Endothelial cell of umbilical vein (primary cell): ENCODE data around the gene GPD1. TPM values are rescaled to one million over a fixed set of nuclear protein-coding genes. Genes with fewer than 3 reads are reported as not detected.

Source experiments
- BruUV-seq: library from RNA; stranded (reverse); fragments of 400-500 nt; replicated peaks from 2 replicates; lab custom pipeline; 2021; lab: Mats Ljungman, UMichigan
- CTCF ChIA-PET: fragments of 300-600, 350-600 bp; sonication (Branson Sonifier 250); formaldehyde crosslinking; loops from one replicate; lab custom pipeline; 2021; ENCODE audit warnings: antibody characterized with exemption, inconsistent platforms; lab: Charles Lee
- POLR2A ChIA-PET: fragments of 300-600, 350-600 bp; sonication (Branson Sonifier 250); formaldehyde crosslinking; loops from one replicate; lab custom pipeline; 2021; ENCODE audit warnings: antibody characterized with exemption, inconsistent platforms; lab: Charles Lee
- DNase-seq: peaks from one replicate; pipeline ENCODE4 v3.0.0-alpha.2; 2011; ENCODE audit warnings: low read depth, low spot score
- FAIRE-seq: peaks from 2 replicates; lab custom pipeline; 2011; peaks lifted over from hg19 to GRCh38; lab: Jason Lieb, UNC
- H2AFZ ChIP-seq: 2 replicates; pipeline ENCODE4 v1.6.0; 2012; ENCODE audit warnings: low read depth, low read length, control low read depth, inconsistent platforms
- H3K27ac ChIP-seq: 2 replicates; pipeline ENCODE4 v1.5.1; 2011; ENCODE audit warnings: low read depth, mild to moderate bottlenecking, control low read depth, low read length, moderate library complexity; ENCODE audit not compliant: insufficient read depth
- H3K27me3 ChIP-seq, 2 experiments: 2 replicates each; pipeline versions ENCODE4 v1.6.0 to v1.6.1; 2011; ENCODE audit warnings: low read length in 2 of 2, mixed read lengths in 1 of 2; ENCODE audit not compliant: control insufficient read depth in 2 of 2, insufficient read depth in 2 of 2
- H3K36me3 ChIP-seq, 2 experiments: 2 replicates in 1 of 2; 3 replicates in 1 of 2; pipeline ENCODE4 v1.5.1; 2011; ENCODE audit warnings: low read length in 2 of 2, mild to moderate bottlenecking in 1 of 2, moderate library complexity in 1 of 2; ENCODE audit not compliant: control insufficient read depth in 2 of 2, insufficient read depth in 2 of 2; ENCODE audit errors: extremely low read depth in 1 of 2
- H3K4me1 ChIP-seq: 3 replicates; pipeline ENCODE4 v1.5.1; 2011; ENCODE audit warnings: mild to moderate bottlenecking, low read length; ENCODE audit not compliant: control insufficient read depth, insufficient read depth; ENCODE audit errors: extremely low read depth
- H3K4me2 ChIP-seq: 2 replicates; pipeline ENCODE4 v1.6.1; 2011; ENCODE audit warnings: low read length, control low read depth, mixed read lengths; ENCODE audit not compliant: insufficient read depth
- H3K4me3 ChIP-seq, 3 experiments: fragments of 200-600 bp in 1 of 3; sonication (generic), shearing (Covaris generic) in 1 of 3; replicated peaks in 1 of 3; 2 replicates each; pipeline ENCODE4 v1.5.1; 2011 to 2016; ENCODE audit warnings: control low read depth in 3 of 3, low read length in 3 of 3, mild to moderate bottlenecking in 2 of 3, inconsistent platforms in 1 of 3, low read depth in 1 of 3, moderate library complexity in 1 of 3; ENCODE audit not compliant: insufficient read depth in 1 of 3
- H3K79me2 ChIP-seq: 2 replicates; pipeline ENCODE4 v1.6.0; 2012; ENCODE audit warnings: low read length, inconsistent platforms; ENCODE audit not compliant: control insufficient read depth, insufficient read depth
- H3K9ac ChIP-seq: replicated peaks from 2 replicates; pipeline ENCODE3; 2011; ENCODE audit warnings: low read length, control low read depth; ENCODE audit not compliant: insufficient read depth; ENCODE audit errors: extremely low read depth
- H3K9me1 ChIP-seq: replicated peaks from 3 replicates; pipeline ENCODE4 v1.6.0; 2011; ENCODE audit warnings: mild to moderate bottlenecking, low read length; ENCODE audit not compliant: control insufficient read depth, insufficient read depth; ENCODE audit errors: extremely low read depth
- H3K9me3 ChIP-seq: replicated peaks from 2 replicates; pipeline ENCODE4 v1.5.1; 2012; ENCODE audit warnings: low read length, inconsistent platforms; ENCODE audit not compliant: control insufficient read depth, insufficient read depth
- H4K20me1 ChIP-seq: replicated peaks from 2 replicates; pipeline ENCODE3; 2011; ENCODE audit warnings: mild to moderate bottlenecking, low read length; ENCODE audit not compliant: control insufficient read depth, insufficient read depth; ENCODE audit errors: extremely low read depth
- CTCF ChIP-seq, 2 donors: IDR thresholded peaks; 1 replicate in 1 of 2; 2 replicates in 1 of 2; pipeline ENCODE4 v1.5.1; 2011; ENCODE audit warnings: low read length in 2 of 2, mild to moderate bottlenecking in 2 of 2, moderate library complexity in 2 of 2, control low read depth in 1 of 2, inconsistent platforms in 1 of 2, low read depth in 1 of 2; ENCODE audit not compliant: insufficient read depth in 1 of 2; ENCODE audit errors: extremely low read depth in 1 of 2
- EZH2 ChIP-seq: IDR thresholded peaks from 2 replicates; pipeline ENCODE4 v1.6.1; 2012; ENCODE audit warnings: borderline replicate concordance, low read depth, mild to moderate bottlenecking, moderate library complexity, low read length, inconsistent platforms; ENCODE audit not compliant: severe bottlenecking
- FOS ChIP-seq: IDR thresholded peaks from 2 replicates; pipeline ENCODE4 v1.6.1; 2011; ENCODE audit warnings: mild to moderate bottlenecking, low read length, moderate library complexity, borderline replicate concordance; ENCODE audit not compliant: insufficient read depth
- GATA2 ChIP-seq: IDR thresholded peaks from 2 replicates; pipeline ENCODE4 v1.7.0; 2011; ENCODE audit warnings: low read depth, mild to moderate bottlenecking, moderate library complexity, mixed read lengths, low read length; ENCODE audit not compliant: insufficient read length, insufficient read depth
- JUN ChIP-seq: IDR thresholded peaks from 2 replicates; pipeline ENCODE4 v1.6.1; 2011; ENCODE audit warnings: borderline replicate concordance, low read depth; ENCODE audit not compliant: insufficient read length, insufficient read depth
- MAX ChIP-seq: IDR thresholded peaks from 2 replicates; pipeline ENCODE4 v1.6.1; 2011; ENCODE audit not compliant: insufficient read depth, insufficient read length
- MYC ChIP-seq: IDR thresholded peaks from one replicate; pipeline ENCODE4 v1.6.1; 2011; ENCODE audit warnings: mild to moderate bottlenecking, low read depth, low read length
- POLR2A ChIP-seq: IDR thresholded peaks from 2 replicates; pipeline ENCODE4 v1.6.1; 2012; ENCODE audit warnings: low read depth, mild to moderate bottlenecking, control low read depth, low read length
- POLR2AphosphoS5 ChIP-seq: IDR thresholded peaks from 2 replicates; pipeline ENCODE4 v1.6.1; 2012; ENCODE audit warnings: low read depth, mild to moderate bottlenecking, control low read depth, low read length, moderate library complexity; ENCODE audit not compliant: insufficient read depth
- dilution Hi-C: fragments of 300-500 bp; cut with MboI; formaldehyde crosslinking; loops from one replicate; pipeline ENCODE4 v1.15.0; 2019; ENCODE audit warnings: low sequenced_read_pairs; ENCODE audit not compliant: extremely low pct_ligation_motif_present
- intact Hi-C: fragments of 100-400 bp; cut with micrococcal nuclease; formaldehyde crosslinking; loops from one replicate; pipeline ENCODE4 v1.10.0; 2022
- polyA plus RNA-seq, 4 experiments: library from polyadenylated mRNA; depleted of rRNA in 3 of 4; stranded (reverse) in 3 of 4; unstranded in 1 of 4; fragments of >200 nt; gene quantifications; 2 replicates each; pipeline versions ENCODE4 v1.2.1 to v1.2.3, GENCODE V29; 2011 to 2012; ENCODE audit warnings: missing spikeins in 1 of 4
- total RNA-seq: library from RNA; stranded (reverse); gene quantifications from 2 replicates; pipeline ENCODE4 v1.2.3, GENCODE V29; 2021

The GPD1 gene
- total and polyA plus RNA-seq, 2 donors (not counting 3 experiments of a cell fraction or from before 2014, with no cell fraction given), result 0.07 TPM; not detected in 1

GRCh38 chr12:50156641-50157040 lies 52.8 kb downstream of the GPD1 start:
- H3K27ac ChIP-seq, result no peak overlapping the region
- ChIA-PET POLR2A (interaction anchor here (0.6 kb wide), 1 partner anchor 55 kb away, joined by 3 read pairs; no protein-coding TSS in a partner anchor), CTCF (interaction anchor here (1.0 to 1.8 kb wide), 4 partner anchors 10 to 72 kb away, joined by 3 to 9 read pairs (median 6); partner anchors contain the start of gene SMARCD1)
- H3K9me3 ChIP-seq, result no peaks in the 10 kb centered on the region
- FAIRE-seq (no peak), DNase-seq (no peak)
- no peaks in the 10 kb centered on the region for H3K27me3 ChIP-seq
- H3K9me1 ChIP-seq, result no peaks in the 10 kb centered on the region
- H3K4me1 ChIP-seq, result no peaks in the 10 kb centered on the region
- no peaks in the 10 kb centered on the region for H3K36me3 ChIP-seq
- dilution Hi-C loops, result no loop called here
- no peak overlapping the region for H3K4me3 ChIP-seq
- H3K4me2 ChIP-seq, result no peak overlapping the region
- no peak overlapping the region for H2AFZ ChIP-seq
- peaks cover 39% of the 10 kb centered on the region for H3K79me2 ChIP-seq
- no peaks in the 10 kb centered on the region for H4K20me1 ChIP-seq
- TF ChIP-seq FOS (no peak), POLR2A (no peak), CTCF (IDR thresholded peaks at IDR 0.05; ENCODE audit: extremely low read depth in 1 of 2, insufficient read depth in 1 of 2, low read depth in 1 of 2, low read length in 2 of 2) (no peak), GATA2 (no peak), JUN (no peak), MYC (no peak), POLR2AphosphoS5 (no peak), EZH2 (no peak), MAX (no peak)
- intact Hi-C loops, result no loop called here
- no TSS peak for BruUV-seq
- no peak overlapping the region for H3K9ac ChIP-seq
